Skeletal muscle cell (primary cell): Measurements from ENCODE around the gene ANKIB1.

ENCODE experiments used
- DNase-seq: peaks from one replicate; pipeline ENCODE4 v3.0.0-alpha.2; 2010; ENCODE audit warnings: low read depth
- H3K4me3 ChIP-seq: 2 replicates; pipeline ENCODE4 v1.5.1; 2011; ENCODE audit warnings: low read depth, mild to moderate bottlenecking, control low read depth, low read length, moderate library complexity

ANKIB1 gene

GRCh38 chr7:92260248-92260781 is 14.5 kb downstream of the ANKIB1 start:
- DNase-seq: no peak
- no peak overlapping the region for H3K4me3 ChIP-seq

DNA sequence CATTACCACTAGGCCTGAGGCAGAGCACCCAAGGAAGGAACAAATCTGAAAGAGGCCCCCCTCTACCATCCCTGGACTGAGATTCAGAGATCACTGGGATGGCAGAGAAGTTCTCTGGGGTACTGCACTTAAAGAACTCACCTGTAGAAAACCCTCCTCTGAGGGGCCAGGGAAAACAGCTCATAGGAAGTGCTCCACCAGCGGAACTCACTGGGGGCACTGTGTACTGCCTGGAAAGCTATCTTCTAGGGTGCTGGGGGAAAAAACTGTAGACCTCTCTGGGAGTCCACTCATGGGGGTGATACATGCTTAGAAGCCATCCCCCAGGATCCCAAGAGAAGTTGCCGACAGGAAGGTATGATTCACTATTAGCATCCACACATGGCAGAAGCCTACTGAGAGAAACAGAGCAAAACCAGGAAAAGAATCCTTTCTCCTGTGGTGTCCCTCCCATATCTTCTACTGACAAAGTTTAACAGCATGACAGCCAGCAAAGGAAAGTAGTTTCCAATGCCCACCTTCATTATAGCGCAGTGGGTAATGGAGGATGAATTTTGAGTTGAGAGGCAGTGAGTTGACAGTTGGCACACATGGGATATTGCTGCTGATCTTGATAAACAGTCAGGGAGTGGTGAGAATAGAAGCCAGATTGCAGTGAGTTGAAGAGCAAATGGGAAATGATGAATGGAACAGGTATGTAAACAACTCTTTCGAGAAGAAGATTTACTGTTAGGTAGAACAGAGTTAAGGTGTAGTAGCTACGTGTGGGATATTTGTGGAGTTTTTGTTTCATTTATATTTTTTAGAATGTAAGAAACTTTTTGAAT is 20.9 kb downstream of the ANKIB1 start:
- no peak overlapping the region for H3K4me3 ChIP-seq
- DNase-seq: no peak

DNA sequence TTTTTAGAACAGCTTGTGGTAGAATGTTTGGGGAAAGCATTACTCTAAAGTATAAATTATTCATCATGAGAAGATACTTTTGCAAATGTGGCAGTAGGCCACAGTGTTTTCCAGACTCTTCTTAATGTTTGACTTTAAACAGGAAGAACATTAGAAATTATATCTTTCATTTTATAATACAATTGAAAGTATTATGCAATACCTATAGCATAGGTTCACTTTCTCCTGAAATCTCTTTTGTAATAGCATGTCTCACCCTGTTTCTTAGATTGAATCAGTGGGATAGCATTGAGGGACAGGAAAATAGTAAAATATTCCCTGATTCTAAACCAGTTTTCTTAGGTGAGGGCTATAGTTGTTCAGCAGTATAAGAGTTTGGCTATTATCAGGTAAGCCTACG is 23.1 kb downstream of the ANKIB1 start:
- H3K4me3 ChIP-seq: no peak overlapping the region
- DNase-seq: no peak

DNA sequence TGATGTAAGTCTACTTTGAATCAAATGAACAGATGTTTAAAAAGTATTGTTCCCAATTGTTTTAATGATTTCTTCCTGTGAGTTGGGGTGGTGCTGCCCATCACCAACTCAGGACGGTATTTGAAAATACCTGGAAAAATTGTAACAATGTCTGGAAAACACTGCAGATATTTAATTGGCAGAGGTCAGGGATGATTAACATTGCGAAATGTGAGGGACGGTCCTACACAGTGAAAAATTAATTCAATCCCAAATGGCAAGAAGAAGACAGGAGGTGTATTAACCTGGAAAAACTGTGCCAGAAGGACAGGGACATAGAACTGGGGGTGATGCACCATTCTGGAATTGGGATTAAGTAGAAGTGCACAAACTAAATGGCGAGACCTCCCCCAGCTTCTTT is 29.6 kb downstream of the ANKIB1 start:
- H3K4me3 ChIP-seq: no peak overlapping the region
- DNase-seq: no peak

DNA sequence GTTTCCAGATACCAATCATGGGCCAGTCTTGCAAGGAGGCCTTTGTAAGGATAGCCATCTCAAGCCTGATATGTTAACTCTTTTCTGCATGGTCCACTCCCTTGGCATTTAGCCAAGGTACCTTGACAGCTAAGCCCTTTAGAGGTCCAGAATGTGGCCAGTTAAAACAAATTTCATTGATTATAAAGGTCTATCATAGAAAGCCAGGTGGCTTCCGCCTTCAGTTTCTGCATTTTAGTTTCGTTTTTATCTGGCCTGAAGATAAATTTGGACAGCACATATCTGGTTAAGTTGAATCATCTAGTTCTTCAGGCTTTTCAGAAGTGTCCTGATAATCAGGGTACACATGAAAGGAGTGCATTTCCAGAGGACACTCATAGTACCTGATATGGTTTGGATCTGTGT is 30.7 kb downstream of the ANKIB1 start:
- no peak overlapping the region for H3K4me3 ChIP-seq
- no peak for DNase-seq

GRCh38 chr7:92279396-92280031 is 33.7 kb downstream of the ANKIB1 start:
- DNase-seq: no peak
- H3K4me3 ChIP-seq: no peak overlapping the region

DNA sequence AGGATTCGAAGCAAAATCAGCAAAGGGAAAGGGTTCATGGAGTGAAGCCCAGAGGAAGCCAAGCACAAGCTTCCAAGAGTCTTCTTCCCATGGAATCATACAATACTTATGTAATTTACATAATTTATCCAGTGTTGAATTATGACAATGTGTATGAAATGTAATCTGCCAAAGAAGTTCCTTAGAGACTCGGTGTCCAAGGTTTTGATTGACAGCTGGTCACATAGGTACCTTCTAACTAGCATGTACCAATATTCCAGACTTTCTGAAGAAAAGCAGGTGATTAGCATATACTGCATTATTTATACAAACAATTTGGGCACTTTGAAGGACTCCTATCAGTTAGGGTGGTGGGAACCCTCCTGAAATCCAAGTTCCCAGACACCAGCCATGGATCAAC is 35.3 kb downstream of the ANKIB1 start:
- H3K4me3 ChIP-seq: no peak overlapping the region
- DNase-seq: no peak

GRCh38 chr7:92282221-92282814 is 36.5 kb downstream of the ANKIB1 start:
- no peak for DNase-seq
- no peak overlapping the region for H3K4me3 ChIP-seq

- H3K4me3 ChIP-seq: no peak overlapping the region
- no peak for DNase-seq
Measured at GRCh38 chr7:92282930-92283329, 37.2 kb downstream of the ANKIB1 start.

- DNase-seq: no peak
- H3K4me3 ChIP-seq: no peak overlapping the region
Measured at GRCh38 chr7:92289321-92289720, 43.5 kb downstream of the ANKIB1 start.

- no peak overlapping the region for H3K4me3 ChIP-seq
- no peak for DNase-seq
Measured at GRCh38 chr7:92292981-92293380, 47.2 kb downstream of the ANKIB1 start.

- H3K4me3 ChIP-seq: no peak overlapping the region
- DNase-seq: no peak
Measured at GRCh38 chr7:92293896-92294590, 48.3 kb downstream of the ANKIB1 start.

DNA sequence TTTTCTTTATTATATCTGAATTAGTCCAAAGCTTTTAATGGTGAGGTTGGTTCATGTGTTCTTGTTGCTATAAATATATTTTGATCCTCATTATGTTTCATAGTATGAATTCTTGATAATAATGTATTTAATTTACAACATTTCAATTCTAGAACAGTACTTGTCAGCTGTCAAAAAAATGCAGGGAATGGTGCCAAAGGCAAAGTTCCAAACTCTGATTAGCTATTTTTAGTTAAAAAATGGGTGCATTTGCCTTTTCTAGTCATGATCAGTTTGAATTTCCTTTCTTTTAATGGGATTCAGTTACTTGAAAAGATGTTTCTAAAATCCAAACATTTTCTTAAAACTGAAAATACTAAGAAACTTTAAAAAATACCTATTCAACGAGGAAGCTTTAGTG is 49.6 kb downstream of the ANKIB1 start:
- H3K4me3 ChIP-seq: no peak overlapping the region
- DNase-seq: no peak

DNA sequence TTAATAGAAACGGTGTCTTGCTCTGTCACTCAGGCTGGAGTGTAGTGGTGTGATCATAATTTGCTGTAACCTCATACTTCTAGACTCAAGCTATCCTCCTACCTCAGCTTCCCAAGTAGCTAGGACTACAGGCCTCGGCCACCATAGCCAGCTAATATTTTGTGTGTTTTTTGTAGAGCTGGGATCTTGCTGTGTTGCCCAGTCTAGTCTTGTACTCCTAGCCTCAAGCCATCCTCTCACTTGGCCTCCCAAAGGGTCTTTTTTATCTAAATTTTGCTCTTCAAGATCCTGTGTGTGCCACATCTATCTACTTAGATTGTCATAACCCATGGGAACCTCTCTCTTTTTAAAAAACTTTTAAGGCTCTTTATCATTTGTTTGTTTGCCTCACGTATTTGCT is 50.5 kb downstream of the ANKIB1 start:
- DNase-seq: no peak
- no peak overlapping the region for H3K4me3 ChIP-seq

DNA sequence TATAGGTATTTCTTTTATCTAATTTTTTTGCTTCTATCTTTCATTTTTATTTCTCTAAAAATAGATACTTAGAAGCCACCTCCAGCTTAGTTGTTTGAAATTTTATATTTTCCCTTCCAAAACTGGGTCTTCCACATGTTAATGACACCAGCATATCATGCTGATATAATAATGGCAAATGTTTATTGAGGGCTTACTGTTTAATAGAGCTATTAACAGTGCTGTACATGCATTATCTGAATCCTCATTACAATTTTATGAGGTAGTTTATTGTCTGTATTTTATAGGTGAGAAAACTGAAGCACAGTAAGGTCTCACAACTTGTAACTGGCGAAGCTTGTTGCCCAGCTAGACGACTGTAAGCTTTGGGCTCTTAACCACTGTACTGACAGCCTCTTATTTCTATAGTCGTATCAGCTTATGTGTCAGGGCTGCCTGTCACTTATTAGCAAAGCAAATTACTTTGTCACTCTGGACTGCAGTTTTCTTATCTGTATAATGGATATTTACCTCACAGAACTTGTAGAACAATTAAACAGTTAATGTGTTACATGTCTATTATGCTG is 51.2 kb downstream of the ANKIB1 start:
- DNase-seq: no peak
- no peak overlapping the region for H3K4me3 ChIP-seq

DNA sequence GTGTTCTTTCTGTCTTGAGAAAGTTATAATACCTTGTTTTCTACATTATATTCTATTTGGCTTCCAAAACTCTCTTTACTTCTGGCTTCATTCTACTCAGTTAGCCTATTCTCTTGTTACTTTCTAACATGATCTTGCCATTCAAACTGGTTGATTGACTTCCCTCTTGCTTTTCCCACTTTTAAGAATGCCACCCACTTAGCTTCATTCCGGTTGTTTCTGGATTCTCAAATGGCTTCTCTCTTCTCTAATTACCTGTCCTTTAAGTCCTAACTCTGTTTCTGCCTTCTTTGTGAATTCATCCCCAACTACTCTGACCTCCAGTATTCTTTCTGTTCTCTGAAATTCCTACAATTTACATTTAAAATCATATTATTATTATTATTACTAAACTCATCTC is 52.0 kb downstream of the ANKIB1 start:
- no peak overlapping the region for H3K4me3 ChIP-seq

DNA sequence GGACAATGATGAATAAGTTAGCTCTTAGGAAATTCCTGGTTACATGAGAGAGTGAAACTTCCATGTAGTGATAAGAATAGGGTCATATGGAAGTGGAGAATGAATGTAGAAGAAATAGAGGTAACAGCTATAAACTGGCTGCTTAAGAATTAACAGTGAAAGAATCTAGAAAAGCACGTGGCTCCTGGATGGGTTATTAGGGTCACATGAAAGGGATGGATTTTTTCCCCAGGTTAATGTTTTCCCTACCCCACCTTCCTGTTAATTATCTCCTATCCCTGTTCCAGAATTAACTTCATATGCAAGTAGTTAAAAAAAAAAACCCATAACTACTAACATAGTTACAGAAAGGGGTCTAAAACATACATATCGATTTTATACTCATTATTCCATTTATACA is 58.0 kb downstream of the ANKIB1 start:
- H3K4me3 ChIP-seq: no peak overlapping the region
- DNase-seq: no peak

More for the DNA sequence above, 52.0 kb downstream of the ANKIB1 start:
- DNase-seq: no peak

DNA sequence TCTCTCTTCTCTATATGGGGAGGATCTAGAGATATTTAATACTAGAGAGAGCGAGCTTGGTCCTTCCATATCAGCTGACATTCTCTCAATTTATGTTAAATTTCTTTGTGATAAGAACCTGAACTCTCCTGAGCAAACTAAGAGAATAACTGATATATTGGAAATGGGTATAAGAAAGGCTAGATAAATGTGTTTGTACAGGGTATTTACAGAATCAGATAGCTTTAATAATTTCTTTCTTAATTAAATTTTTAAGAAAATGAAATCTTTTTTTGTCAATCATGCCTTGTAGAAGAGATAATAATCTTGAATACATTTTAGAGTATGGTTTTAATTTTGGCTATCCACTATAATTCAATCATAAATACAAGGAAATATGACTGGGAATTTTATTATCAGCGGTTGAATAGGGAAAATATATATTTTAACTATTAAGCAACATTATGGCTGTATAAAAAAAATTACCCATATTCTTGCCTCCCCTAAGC is 58.7 kb downstream of the ANKIB1 start:
- no peak for DNase-seq
- no peak overlapping the region for H3K4me3 ChIP-seq

GRCh38 chr7:92306153-92306552 is 60.4 kb downstream of the ANKIB1 start:
- no peak overlapping the region for H3K4me3 ChIP-seq
- no peak for DNase-seq
